Lung (tissue), 12 donors: ENCODE results near the gene RARS1. TPM values are rescaled to one million over a fixed set of nuclear protein-coding genes. Genes with fewer than 3 reads are reported as not detected.

ENCODE experiments used
- ATAC-seq: fragments of 200-7000 bp; cut with Tn5 transposase; one replicate; pipeline ENCODE4 v1.9.1; 2020; ENCODE audit warnings: moderate number of reproducible peaks; ENCODE audit not compliant: insufficient read depth, low FRiP score
- DNase-seq, 3 donors: peaks; one replicate each; pipeline ENCODE4 v3.0.0-alpha.2; 2013 to 2017
- H3K27ac ChIP-seq, 2 donors: one replicate each; pipeline ENCODE4 v1.5.1; 2013; ENCODE audit warnings: mild to moderate bottlenecking in 2 of 2, moderate library complexity in 2 of 2, control low read depth in 1 of 2, inconsistent platforms in 1 of 2, low read depth in 1 of 2, low read length in 1 of 2
- H3K27me3 ChIP-seq, 3 donors: one replicate each; pipeline ENCODE4 v1.5.1; 2013; ENCODE audit warnings: low read length in 2 of 3; ENCODE audit not compliant: control insufficient read depth in 3 of 3, insufficient read depth in 3 of 3
- H3K36me3 ChIP-seq, 4 donors: one replicate each; pipeline ENCODE4 v1.5.1; 2013; ENCODE audit warnings: low read length in 4 of 4, mild to moderate bottlenecking in 1 of 4, moderate library complexity in 1 of 4; ENCODE audit not compliant: control insufficient read depth in 4 of 4, insufficient read depth in 4 of 4
- H3K4me1 ChIP-seq, 5 donors: one replicate each; pipeline ENCODE4 v1.5.1; 2013; ENCODE audit warnings: low read length in 5 of 5, mild to moderate bottlenecking in 2 of 5, moderate library complexity in 1 of 5; ENCODE audit not compliant: control insufficient read depth in 5 of 5, insufficient read depth in 5 of 5
- H3K4me3 ChIP-seq: one replicate; pipeline ENCODE4 v1.5.1; 2013; ENCODE audit warnings: mild to moderate bottlenecking, control low read depth, moderate library complexity
- H3K9ac ChIP-seq, 2 donors: one replicate each; pipeline ENCODE4 v1.5.1; 2013; ENCODE audit warnings: low read length in 2 of 2, control low read depth in 1 of 2; ENCODE audit not compliant: insufficient read depth in 1 of 2
- H3K9me3 ChIP-seq, 4 donors: one replicate each; pipeline ENCODE4 v1.5.1; 2013; ENCODE audit warnings: low read length in 3 of 4, mild to moderate bottlenecking in 1 of 4, moderate library complexity in 1 of 4; ENCODE audit not compliant: control insufficient read depth in 4 of 4, insufficient read depth in 3 of 4
- WGBS, 2 donors: extraction: QIAGEN DNeasy Blood & Tissue Kit; methylation state at CpG; one replicate each; pipeline ENCODE4 v1.1.7; 2013; 5-methylcytosine and 5-hydroxymethylcytosine counted together
- polyA plus RNA-seq, 2 donors: library from polyadenylated mRNA; stranded (reverse); fragments of 200-250 nt; gene quantifications; one replicate each; pipeline ENCODE4 v1.2.1, GENCODE V29; 2013
- total RNA-seq, 2 donors: library from RNA; depleted of rRNA in 1 of 2; stranded (reverse); fragments of >200 nt in 1 of 2; gene quantifications; one replicate each; pipeline ENCODE4 v1.2.1, GENCODE V29; 2014 to 2021
- TF ChIP-seq, protein P1 (sequence below): IDR thresholded peaks from 2 replicates; pipeline ENCODE4 v1.5.1; 2012; ENCODE audit warnings: mild to moderate bottlenecking; ENCODE audit errors: control extremely low read depth, extremely low read depth
- donor health status: control.
- donor health status: control.
- donor health status: Bipolar disorder and iron deficiency.
- donor health status: healthy.
- donor health status: DM: yes; HTN: yes; CAD: no.

RARS1 gene
- total and polyA plus RNA-seq, 4 donors: 28.5 to 116 (median 47.7) TPM

DNA sequence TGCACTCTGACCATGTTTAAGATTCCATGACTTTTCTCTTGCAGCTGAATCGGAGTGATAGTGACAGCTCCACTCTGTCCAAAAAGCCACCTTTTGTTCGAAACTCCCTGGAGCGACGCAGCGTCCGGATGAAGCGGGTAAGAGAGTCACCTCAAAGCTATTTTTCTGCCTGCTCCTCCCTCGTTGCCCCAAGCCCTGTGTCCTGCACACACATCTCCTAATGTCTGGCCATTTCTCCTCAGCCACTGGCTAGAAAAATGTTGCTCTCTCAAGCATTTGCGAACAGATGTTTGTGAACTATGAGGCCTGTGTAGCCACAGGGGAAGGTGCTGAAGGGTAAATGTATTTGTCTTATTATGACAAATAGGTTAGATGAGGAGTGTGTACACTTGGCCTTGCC, 25.7 kb upstream of the RARS1 start:
- peaks cover 0 to 3% (median 0%) of the 10 kb centered on the region in 4 donors for H3K9me3 ChIP-seq
- peaks cover 0 to 6% (median 0%) of the 10 kb centered on the region in 4 donors for H3K36me3 ChIP-seq
- no peak for DNase-seq
- no peaks in the 10 kb centered on the region for H3K27me3 ChIP-seq
- 93 to 96% methylated on average over 9 of the region's 9 CpGs for WGBS, 2 donors
- TF ChIP-seq, protein P1, sequence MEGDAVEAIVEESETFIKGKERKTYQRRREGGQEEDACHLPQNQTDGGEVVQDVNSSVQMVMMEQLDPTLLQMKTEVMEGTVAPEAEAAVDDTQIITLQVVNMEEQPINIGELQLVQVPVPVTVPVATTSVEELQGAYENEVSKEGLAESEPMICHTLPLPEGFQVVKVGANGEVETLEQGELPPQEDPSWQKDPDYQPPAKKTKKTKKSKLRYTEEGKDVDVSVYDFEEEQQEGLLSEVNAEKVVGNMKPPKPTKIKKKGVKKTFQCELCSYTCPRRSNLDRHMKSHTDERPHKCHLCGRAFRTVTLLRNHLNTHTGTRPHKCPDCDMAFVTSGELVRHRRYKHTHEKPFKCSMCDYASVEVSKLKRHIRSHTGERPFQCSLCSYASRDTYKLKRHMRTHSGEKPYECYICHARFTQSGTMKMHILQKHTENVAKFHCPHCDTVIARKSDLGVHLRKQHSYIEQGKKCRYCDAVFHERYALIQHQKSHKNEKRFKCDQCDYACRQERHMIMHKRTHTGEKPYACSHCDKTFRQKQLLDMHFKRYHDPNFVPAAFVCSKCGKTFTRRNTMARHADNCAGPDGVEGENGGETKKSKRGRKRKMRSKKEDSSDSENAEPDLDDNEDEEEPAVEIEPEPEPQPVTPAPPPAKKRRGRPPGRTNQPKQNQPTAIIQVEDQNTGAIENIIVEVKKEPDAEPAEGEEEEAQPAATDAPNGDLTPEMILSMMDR: no peak
- H3K9ac ChIP-seq: no peak overlapping the region
- no peak overlapping the region for H3K4me3 ChIP-seq
- ATAC-seq: no peak
- H3K4me1 ChIP-seq: no peaks in the 10 kb centered on the region
- no peak overlapping the region for H3K27ac ChIP-seq

DNA sequence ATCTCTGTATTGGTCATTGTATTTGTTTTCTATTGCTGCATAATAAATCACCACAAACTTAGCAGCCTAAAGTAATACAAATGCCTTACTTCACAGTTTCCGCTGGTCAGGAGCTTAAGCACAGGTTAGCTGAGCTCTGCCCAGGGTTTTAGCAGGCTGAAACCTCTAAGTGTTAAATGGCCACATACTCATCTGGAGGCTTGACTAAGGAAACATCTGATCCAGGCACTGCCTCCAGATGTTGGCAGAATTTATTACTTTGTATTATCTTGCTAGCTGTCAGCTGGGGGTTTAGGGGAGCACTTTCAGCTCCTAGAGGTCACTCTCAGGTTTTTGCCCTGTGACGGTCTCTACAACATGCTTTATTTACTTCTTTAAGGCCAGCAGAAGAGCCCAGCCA, 23.2 kb upstream of the RARS1 start:
- H3K4me1 ChIP-seq: no peaks in the 10 kb centered on the region
- TF ChIP-seq, protein P1: no peak
- DNase-seq: no peak
- no peak overlapping the region for H3K27ac ChIP-seq
- WGBS, 2 donors: 97% methylated on average over 2 of the region's 2 CpGs
- H3K4me3 ChIP-seq: no peak overlapping the region
- H3K27me3 ChIP-seq: no peaks in the 10 kb centered on the region
- no peak overlapping the region for H3K9ac ChIP-seq
- peaks cover 0 to 5% (median 1%) of the 10 kb centered on the region in 4 donors for H3K36me3 ChIP-seq
- peaks cover 0 to 3% (median 0%) of the 10 kb centered on the region in 4 donors for H3K9me3 ChIP-seq
- ATAC-seq: no peak

DNA sequence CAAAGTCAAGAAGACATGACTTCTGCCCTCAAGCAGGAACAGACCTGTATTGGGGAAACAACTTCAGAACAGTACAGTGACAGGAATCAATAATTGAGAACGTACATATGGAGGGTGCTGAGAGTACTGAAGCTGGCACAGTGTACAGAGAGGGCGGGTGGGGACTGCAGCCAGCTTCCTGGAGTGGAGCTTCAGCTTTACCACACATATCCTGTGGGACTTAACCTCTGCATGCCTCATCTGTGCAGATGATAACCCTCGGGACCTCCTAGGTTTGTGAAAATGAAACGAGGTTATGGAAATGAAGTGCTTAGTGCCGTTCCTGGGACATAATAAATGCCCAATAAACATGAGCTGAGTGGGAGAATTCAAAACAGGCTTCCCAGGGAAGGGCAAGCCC, 22.1 kb upstream of the RARS1 start:
- Histone ChIP-seq H3K4me3 (no peak overlapping the region), H3K27me3 (no peaks in the 10 kb centered on the region), H3K9me3 (peaks cover 0 to 3% (median 0%) of the 10 kb centered on the region in 4 donors), H3K9ac (no peak overlapping the region), H3K4me1 (no peaks in the 10 kb centered on the region), H3K27ac (no peak overlapping the region), H3K36me3 (peaks cover 0 to 5% (median 1%) of the 10 kb centered on the region in 4 donors)
- ATAC-seq (no peak), DNase-seq (no peak)
- WGBS, 2 donors: 55 to 57% methylated on average over 5 of the region's 5 CpGs
- TF ChIP-seq, protein P1: no peak

DNA sequence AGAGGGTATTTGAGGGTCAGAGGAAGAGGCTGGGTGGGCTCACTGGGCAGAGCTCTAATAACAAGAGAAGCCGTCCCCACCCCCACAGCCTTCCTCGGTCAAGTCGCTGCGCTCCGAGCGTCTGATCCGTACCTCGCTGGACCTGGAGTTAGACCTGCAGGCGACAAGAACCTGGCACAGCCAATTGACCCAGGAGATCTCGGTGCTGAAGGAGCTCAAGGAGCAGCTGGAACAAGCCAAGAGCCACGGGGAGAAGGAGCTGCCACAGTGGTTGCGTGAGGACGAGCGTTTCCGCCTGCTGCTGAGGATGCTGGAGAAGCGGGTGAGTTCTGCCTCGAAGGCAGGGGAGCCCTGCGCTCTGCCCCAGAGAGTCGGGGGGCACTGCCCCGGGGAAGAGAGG, 21.6 kb upstream of the RARS1 start:
- H3K36me3 ChIP-seq: peaks cover 0 to 5% (median 1%) of the 10 kb centered on the region in 4 donors
- DNase-seq: no peak
- 95 to 97% methylated on average over 20 of the region's 20 CpGs for WGBS, 2 donors

More for the DNA sequence above, 21.6 kb upstream of the RARS1 start:
- Histone ChIP-seq H3K27me3 (no peaks in the 10 kb centered on the region), H3K9me3 (peaks cover 0 to 3% (median 0%) of the 10 kb centered on the region in 4 donors), H3K27ac (no peak overlapping the region), H3K4me3 (no peak overlapping the region), H3K4me1 (no peaks in the 10 kb centered on the region), H3K9ac (no peak overlapping the region)
- TF ChIP-seq, protein P1: no peak
- ATAC-seq: no peak
